ENCODE data around the gene AUTS2. TPM values are rescaled to one million over a fixed set of nuclear protein-coding genes. Genes with fewer than 3 reads are reported as not detected.

AUTS2 gene
- total RNA-seq, 1 donor from 2014 or later, result 119 TPM

- DNase-seq (ENCODE audit: low spot score), result no peak
These were observed 291.2 kb downstream of the AUTS2 start for GRCh38 chr7:69889338-69889975.

GRCh38 chr7:69889976-69890351, 291.7 kb downstream of the AUTS2 start:
- no peak for DNase-seq (ENCODE audit: low spot score)

GRCh38 chr7:69892790-69893189, 294.5 kb downstream of the AUTS2 start:
- no peak for DNase-seq (ENCODE audit: low spot score)

GRCh38 chr7:69893906-69894305, 295.6 kb downstream of the AUTS2 start:
- DNase-seq (ENCODE audit: low spot score), result no peak

GRCh38 chr7:69895446-69895845, 297.2 kb downstream of the AUTS2 start:
- DNase-seq (ENCODE audit: low spot score), result no peak

- DNase-seq (ENCODE audit: low spot score), result no peak
These were observed 297.8 kb downstream of the AUTS2 start for GRCh38 chr7:69896121-69896520.

- DNase-seq (ENCODE audit: low spot score), result no peak
These were observed 299.9 kb downstream of the AUTS2 start for GRCh38 chr7:69898189-69898588.

GRCh38 chr7:69903410-69903809, 305.1 kb downstream of the AUTS2 start:
- DNase-seq (ENCODE audit: low spot score), result no peak

GRCh38 chr7:69906283-69906995, 308.2 kb downstream of the AUTS2 start:
- no peak for DNase-seq (ENCODE audit: low spot score)

- no peak for DNase-seq (ENCODE audit: low spot score)
These were observed 309.4 kb downstream of the AUTS2 start for GRCh38 chr7:69907720-69908119.

GRCh38 chr7:69908454-69908853, 310.2 kb downstream of the AUTS2 start:
- no peak for DNase-seq (ENCODE audit: low spot score)

GRCh38 chr7:69910150-69910549, 311.9 kb downstream of the AUTS2 start:
- DNase-seq (ENCODE audit: low spot score), result no peak

GRCh38 chr7:69911337-69911736, 313.1 kb downstream of the AUTS2 start:
- DNase-seq (ENCODE audit: low spot score), result no peak

- no peak for DNase-seq (ENCODE audit: low spot score)
These were observed 313.9 kb downstream of the AUTS2 start for GRCh38 chr7:69912141-69912540.

GRCh38 chr7:69912846-69913245, 314.6 kb downstream of the AUTS2 start:
- DNase-seq (ENCODE audit: low spot score), result no peak

GRCh38 chr7:69919426-69920111, 321.3 kb downstream of the AUTS2 start:
- no peak for DNase-seq (ENCODE audit: low spot score)

- no peak for DNase-seq (ENCODE audit: low spot score)
These were observed 322.5 kb downstream of the AUTS2 start for GRCh38 chr7:69920797-69921196.

GRCh38 chr7:69922026-69922803, 323.9 kb downstream of the AUTS2 start:
- no peak for DNase-seq (ENCODE audit: low spot score)

GRCh38 chr7:69927461-69927860, 329.2 kb downstream of the AUTS2 start:
- no peak for DNase-seq (ENCODE audit: low spot score)

- no peak for DNase-seq (ENCODE audit: low spot score)
These were observed 330.3 kb downstream of the AUTS2 start for GRCh38 chr7:69928621-69929020.

GRCh38 chr7:69929622-69930021, 331.3 kb downstream of the AUTS2 start:
- no peak for DNase-seq (ENCODE audit: low spot score)

- DNase-seq (ENCODE audit: low spot score), result peak; percentile 45
These were observed 333.9 kb downstream of the AUTS2 start for GRCh38 chr7:69932034-69932628.
